ENCODE results near the gene RALGAPB. TPM values are rescaled to one million over a fixed set of nuclear protein-coding genes. Genes with fewer than 3 reads are reported as not detected.

The RALGAPB gene
- total and polyA plus RNA-seq, 4 donors, result 9.0 to 58.5 (median 21.3) TPM

DNA sequence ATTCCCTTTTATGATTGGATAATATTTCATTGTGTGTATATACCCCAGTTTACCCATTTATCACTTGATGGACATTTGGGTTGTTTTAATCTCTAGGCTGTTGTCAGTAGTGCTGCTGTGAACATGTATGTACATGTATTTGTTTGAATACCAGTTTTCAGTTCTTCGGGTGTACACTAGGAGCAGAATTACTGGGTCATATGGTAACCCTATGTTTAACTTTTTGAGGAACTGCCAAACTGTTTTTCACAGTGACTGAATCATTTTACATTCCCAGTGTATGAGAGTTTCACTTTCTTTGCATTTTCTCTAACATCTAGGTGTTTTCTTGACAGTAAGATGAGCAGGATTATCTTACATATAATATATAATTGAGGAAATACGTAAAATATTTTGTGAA is 63.7 kb downstream of the RALGAPB start:
- DNase-seq (no peak), ATAC-seq (ENCODE audit: insufficient read depth, low FRiP score) (no peak)
- 94 to 99% methylated on average over 2 of the region's 2 CpGs for WGBS, 2 donors
- no peaks in the 10 kb centered on the region for H3K9me3 ChIP-seq (ENCODE audit: control insufficient read depth in 4 of 4, insufficient read depth in 3 of 4, low read length in 3 of 4)
- H3K27me3 ChIP-seq (ENCODE audit: control insufficient read depth in 3 of 3, insufficient read depth in 3 of 3, low read length in 2 of 3), result no peaks in the 10 kb centered on the region
- H3K9ac ChIP-seq (ENCODE audit: insufficient read depth in 1 of 2, low read length in 2 of 2), result no peak overlapping the region
- peaks cover 25 to 63% (median 50%) of the 10 kb centered on the region in 4 donors for H3K36me3 ChIP-seq (ENCODE audit: control insufficient read depth in 4 of 4, insufficient read depth in 4 of 4, low read length in 4 of 4)
- no peaks in the 10 kb centered on the region for H3K4me1 ChIP-seq (ENCODE audit: control insufficient read depth in 5 of 5, insufficient read depth in 5 of 5, low read length in 5 of 5)
- H3K4me3 ChIP-seq, result no peak overlapping the region
- no peak overlapping the region for H3K27ac ChIP-seq (ENCODE audit: low read depth in 1 of 2, low read length in 1 of 2)
- TF ChIP-seq, protein P1, sequence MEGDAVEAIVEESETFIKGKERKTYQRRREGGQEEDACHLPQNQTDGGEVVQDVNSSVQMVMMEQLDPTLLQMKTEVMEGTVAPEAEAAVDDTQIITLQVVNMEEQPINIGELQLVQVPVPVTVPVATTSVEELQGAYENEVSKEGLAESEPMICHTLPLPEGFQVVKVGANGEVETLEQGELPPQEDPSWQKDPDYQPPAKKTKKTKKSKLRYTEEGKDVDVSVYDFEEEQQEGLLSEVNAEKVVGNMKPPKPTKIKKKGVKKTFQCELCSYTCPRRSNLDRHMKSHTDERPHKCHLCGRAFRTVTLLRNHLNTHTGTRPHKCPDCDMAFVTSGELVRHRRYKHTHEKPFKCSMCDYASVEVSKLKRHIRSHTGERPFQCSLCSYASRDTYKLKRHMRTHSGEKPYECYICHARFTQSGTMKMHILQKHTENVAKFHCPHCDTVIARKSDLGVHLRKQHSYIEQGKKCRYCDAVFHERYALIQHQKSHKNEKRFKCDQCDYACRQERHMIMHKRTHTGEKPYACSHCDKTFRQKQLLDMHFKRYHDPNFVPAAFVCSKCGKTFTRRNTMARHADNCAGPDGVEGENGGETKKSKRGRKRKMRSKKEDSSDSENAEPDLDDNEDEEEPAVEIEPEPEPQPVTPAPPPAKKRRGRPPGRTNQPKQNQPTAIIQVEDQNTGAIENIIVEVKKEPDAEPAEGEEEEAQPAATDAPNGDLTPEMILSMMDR (IDR thresholded peaks at IDR 0.05; ENCODE audit: control extremely low read depth, extremely low read depth), result no peak

DNA sequence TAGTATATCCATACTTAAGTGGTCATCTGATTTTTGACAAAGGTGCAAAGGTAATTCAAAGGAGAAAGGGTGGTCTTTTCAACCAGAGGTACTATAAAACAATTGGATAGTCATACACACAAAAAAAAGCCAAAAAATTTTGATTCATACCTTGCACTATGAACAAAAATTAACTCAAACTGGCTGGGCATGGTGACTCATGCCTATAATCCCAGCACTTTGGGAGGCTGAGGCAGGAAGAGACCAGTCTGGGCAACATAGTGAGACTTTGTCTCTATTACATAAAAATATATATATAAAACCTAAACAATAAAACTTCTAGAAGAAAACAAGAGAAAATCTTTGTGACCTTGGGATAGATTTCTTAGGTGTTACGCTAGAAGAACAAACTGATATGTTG is 64.5 kb downstream of the RALGAPB start:
- Histone ChIP-seq H3K4me3 (no peak overlapping the region), H3K4me1 (ENCODE audit: control insufficient read depth in 5 of 5, insufficient read depth in 5 of 5, low read length in 5 of 5) (no peaks in the 10 kb centered on the region), H3K36me3 (ENCODE audit: control insufficient read depth in 4 of 4, insufficient read depth in 4 of 4, low read length in 4 of 4) (peaks cover 23 to 62% (median 56%) of the 10 kb centered on the region in 4 donors), H3K27ac (ENCODE audit: low read depth in 1 of 2, low read length in 1 of 2) (no peak overlapping the region), H3K9ac (ENCODE audit: insufficient read depth in 1 of 2, low read length in 2 of 2) (no peak overlapping the region), H3K9me3 (ENCODE audit: control insufficient read depth in 4 of 4, insufficient read depth in 3 of 4, low read length in 3 of 4) (no peaks in the 10 kb centered on the region), H3K27me3 (ENCODE audit: control insufficient read depth in 3 of 3, insufficient read depth in 3 of 3, low read length in 2 of 3) (no peaks in the 10 kb centered on the region)
- no peak for ATAC-seq (ENCODE audit: insufficient read depth, low FRiP score)
- 98 to 99% methylated on average over 1 of the region's 1 CpG for WGBS, 2 donors
- DNase-seq, result no peak
- TF ChIP-seq, protein P1 (IDR thresholded peaks at IDR 0.05; ENCODE audit: control extremely low read depth, extremely low read depth), result no peak

DNA sequence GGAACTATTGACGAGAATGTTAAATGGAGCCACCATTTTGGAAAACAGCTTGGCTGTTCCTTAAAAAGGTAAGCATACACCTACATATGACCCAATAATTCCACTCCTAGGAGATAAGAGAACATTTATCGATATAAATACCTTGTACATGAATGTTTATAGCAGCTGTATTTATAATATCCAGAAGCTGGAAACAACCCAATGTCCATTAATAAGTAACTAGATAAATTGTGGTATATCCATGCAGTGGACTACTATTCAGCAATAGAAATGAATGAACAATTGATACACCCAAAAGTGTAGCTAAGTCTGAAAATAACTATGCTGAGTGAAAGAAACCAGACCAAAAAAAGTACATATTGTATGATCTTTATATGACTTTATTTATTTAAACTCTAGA is 66.1 kb downstream of the RALGAPB start:
- Histone ChIP-seq H3K36me3 (ENCODE audit: control insufficient read depth in 4 of 4, insufficient read depth in 4 of 4, low read length in 4 of 4) (peaks cover 29 to 61% (median 55%) of the 10 kb centered on the region in 4 donors), H3K9me3 (ENCODE audit: control insufficient read depth in 4 of 4, insufficient read depth in 3 of 4, low read length in 3 of 4) (no peaks in the 10 kb centered on the region), H3K27ac (ENCODE audit: low read depth in 1 of 2, low read length in 1 of 2) (no peak overlapping the region), H3K4me1 (ENCODE audit: control insufficient read depth in 5 of 5, insufficient read depth in 5 of 5, low read length in 5 of 5) (no peaks in the 10 kb centered on the region), H3K4me3 (no peak overlapping the region), H3K27me3 (ENCODE audit: control insufficient read depth in 3 of 3, insufficient read depth in 3 of 3, low read length in 2 of 3) (no peaks in the 10 kb centered on the region), H3K9ac (ENCODE audit: insufficient read depth in 1 of 2, low read length in 2 of 2) (no peak overlapping the region)
- DNase-seq (no peak), ATAC-seq (ENCODE audit: insufficient read depth, low FRiP score) (no peak)
- WGBS, 2 donors, result 99 to 100% methylated on average over 2 of the region's 2 CpGs
- TF ChIP-seq, protein P1 (IDR thresholded peaks at IDR 0.05; ENCODE audit: control extremely low read depth, extremely low read depth), result no peak

All from lung (tissue), 12 donors.